Measurements from ENCODE around the gene DIP2C. TPM values are rescaled to one million over a fixed set of nuclear protein-coding genes. Genes with fewer than 3 reads are reported as not detected.

DIP2C gene
- total RNA-seq, 3 donors from 2014 or later: 17.1 to 48.2 (median 20.3) TPM

DNA sequence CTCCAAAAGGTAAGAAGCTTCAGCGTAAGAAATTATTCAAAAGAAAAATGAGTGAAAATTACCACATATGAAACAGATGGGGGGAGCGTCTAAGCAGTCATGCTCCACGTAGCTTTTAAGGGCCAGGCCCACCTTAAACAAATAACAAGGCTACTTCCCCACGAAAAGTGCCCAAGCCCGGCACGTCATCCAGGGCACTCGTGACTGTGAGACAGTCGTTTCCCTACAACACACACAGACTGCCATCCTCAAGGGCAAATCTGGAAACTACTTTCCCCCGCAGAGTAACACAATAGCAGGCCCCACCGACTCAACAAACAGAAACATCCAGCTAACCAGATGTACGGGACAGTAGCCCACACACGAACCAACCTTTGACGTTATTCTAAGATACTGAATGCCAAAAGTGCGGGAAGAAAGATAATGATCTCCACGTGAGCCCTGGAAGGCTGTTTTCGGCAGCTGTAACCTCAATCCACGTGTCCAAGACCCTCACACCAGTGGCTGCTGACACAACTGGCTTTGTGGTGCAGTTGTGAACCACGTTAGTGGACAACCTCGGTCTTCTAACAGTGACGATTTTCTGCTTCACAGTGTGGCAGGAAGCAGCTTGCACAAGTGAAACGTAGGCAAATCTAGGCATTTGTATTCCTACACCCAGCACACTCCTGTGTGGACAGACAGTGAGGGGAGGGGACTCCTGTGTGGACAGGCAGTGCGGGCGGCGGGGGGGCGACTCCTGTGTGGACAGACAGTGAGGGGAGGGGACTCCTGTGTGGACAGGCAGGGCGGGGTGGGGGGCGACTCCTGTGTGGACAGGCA, 302.5 kb downstream of the DIP2C start:
- H3K4me3 ChIP-seq: peak overlapping the region in 1 of 3 donors; percentile 21
- TF ChIP-seq POLR2A (IDR thresholded peaks at IDR 0.05) (no peak), POLR2AphosphoS5 (IDR thresholded peaks at IDR 0.05) (no peak)
- TF ChIP-seq, protein P1, sequence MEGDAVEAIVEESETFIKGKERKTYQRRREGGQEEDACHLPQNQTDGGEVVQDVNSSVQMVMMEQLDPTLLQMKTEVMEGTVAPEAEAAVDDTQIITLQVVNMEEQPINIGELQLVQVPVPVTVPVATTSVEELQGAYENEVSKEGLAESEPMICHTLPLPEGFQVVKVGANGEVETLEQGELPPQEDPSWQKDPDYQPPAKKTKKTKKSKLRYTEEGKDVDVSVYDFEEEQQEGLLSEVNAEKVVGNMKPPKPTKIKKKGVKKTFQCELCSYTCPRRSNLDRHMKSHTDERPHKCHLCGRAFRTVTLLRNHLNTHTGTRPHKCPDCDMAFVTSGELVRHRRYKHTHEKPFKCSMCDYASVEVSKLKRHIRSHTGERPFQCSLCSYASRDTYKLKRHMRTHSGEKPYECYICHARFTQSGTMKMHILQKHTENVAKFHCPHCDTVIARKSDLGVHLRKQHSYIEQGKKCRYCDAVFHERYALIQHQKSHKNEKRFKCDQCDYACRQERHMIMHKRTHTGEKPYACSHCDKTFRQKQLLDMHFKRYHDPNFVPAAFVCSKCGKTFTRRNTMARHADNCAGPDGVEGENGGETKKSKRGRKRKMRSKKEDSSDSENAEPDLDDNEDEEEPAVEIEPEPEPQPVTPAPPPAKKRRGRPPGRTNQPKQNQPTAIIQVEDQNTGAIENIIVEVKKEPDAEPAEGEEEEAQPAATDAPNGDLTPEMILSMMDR (IDR thresholded peaks at IDR 0.05): no peak
- no peaks in the 10 kb centered on the region for H3K4me1 ChIP-seq
- H3K9me3 ChIP-seq: no peaks in the 10 kb centered on the region
- no peaks in the 10 kb centered on the region for H3K27me3 ChIP-seq
- intact Hi-C loops (cut with DNase I; ENCODE audit: low total_unique reads): no loop called here
- peak overlapping the region in 1 of 2 donors; percentile 66 for H3K27ac ChIP-seq
- DNase-seq (ENCODE audit: low spot score in 2 of 2): no peak
- peaks cover 9% of the 10 kb centered on the region for H3K36me3 ChIP-seq

DNA sequence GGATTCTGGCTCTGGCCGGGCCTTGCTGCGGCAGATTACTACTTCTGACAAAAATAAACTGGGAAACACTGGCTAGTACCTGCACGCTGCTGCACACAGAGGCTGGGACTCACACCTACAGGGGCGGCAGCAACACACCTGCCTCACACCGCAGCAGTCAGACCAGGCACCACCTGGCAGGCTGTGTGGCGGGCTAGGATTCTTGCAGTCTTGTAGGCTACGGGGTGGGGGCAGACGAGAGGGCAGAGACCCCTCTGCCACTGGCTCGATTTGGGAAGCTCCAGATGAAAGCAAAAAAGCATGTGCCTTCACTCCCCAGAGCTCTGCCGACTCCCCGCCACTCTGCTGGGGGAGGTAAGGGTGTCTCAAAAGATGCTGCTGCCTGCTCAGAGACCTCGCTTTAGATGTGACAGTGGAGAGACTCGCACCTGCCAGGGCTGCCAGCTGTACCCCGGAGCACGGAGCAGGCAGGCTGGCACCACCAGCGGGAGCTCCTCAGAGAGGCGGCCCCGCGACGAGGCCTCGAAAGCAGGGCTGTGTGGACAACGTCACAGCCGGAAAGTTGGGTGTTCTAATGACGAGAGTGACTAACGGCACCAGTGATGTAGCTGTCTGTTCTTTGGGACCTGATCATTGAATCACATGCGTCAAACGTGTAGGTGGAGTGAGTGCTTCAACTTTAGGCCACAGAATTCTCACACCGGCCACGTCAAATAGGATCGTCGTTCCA, 303.7 kb downstream of the DIP2C start:
- Histone ChIP-seq H3K27me3 (no peaks in the 10 kb centered on the region), H3K4me1 (no peaks in the 10 kb centered on the region), H3K4me3 (peak overlapping the region in 1 of 3 donors; percentile 21), H3K9me3 (no peaks in the 10 kb centered on the region), H3K27ac (no peak overlapping the region), H3K36me3 (peaks cover 9% of the 10 kb centered on the region)
- intact Hi-C loops (cut with DNase I; ENCODE audit: low total_unique reads): no loop called here
- TF ChIP-seq, protein P1 (IDR thresholded peaks at IDR 0.05): no peak
- TF ChIP-seq POLR2A (IDR thresholded peaks at IDR 0.05) (no peak), POLR2AphosphoS5 (IDR thresholded peaks at IDR 0.05) (no peak)
- no peak for DNase-seq (ENCODE audit: low spot score in 2 of 2)

DNA sequence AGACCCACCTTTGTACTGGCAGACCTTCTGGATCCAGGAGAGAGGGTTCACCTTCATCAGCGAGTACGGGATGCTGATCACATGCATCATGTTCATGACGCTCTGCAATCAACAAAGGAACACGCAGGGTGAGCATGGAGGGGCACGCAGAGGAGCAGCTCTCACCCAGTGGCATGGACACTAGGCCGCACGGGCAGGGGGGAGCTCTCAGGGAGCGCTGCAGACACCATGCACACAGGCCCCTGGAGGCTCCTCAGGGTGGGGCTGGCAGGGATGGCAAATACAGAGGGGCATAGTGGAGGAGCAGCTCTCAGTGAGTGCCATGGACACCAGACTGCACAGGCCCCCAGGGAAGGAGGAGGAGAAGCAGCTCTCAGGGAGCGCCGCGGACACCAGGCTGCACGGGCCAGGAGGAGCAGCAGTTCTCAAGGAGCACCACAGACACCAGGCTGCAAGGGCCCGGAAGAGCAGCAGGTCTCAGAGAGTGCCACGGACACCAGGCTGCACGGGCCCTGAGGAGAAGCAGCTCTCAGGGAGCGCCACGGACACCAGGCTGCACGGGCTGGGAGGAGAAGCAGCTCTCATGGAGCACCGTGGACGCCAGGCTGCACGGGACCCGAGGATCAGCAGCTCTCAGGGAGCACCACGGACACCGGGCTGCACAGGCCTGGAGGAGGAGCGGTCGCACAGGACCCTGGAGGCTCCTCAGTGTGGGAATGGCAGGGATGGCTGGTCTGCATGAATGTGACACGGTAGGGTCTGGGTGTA, 304.7 kb downstream of the DIP2C start:
- TF ChIP-seq POLR2A (IDR thresholded peaks at IDR 0.05): no peak
- TF ChIP-seq, protein P1 (IDR thresholded peaks at IDR 0.05): no peak
- no peak for TF ChIP-seq POLR2AphosphoS5 (IDR thresholded peaks at IDR 0.05)
- Histone ChIP-seq H3K9me3 (no peaks in the 10 kb centered on the region), H3K4me1 (no peaks in the 10 kb centered on the region), H3K4me3 (no peak overlapping the region), H3K27ac (no peak overlapping the region), H3K36me3 (peaks cover 9% of the 10 kb centered on the region), H3K27me3 (no peaks in the 10 kb centered on the region)
- DNase-seq (ENCODE audit: low spot score in 2 of 2): no peak
- intact Hi-C loops (cut with DNase I; ENCODE audit: low total_unique reads): no loop called here

DNA sequence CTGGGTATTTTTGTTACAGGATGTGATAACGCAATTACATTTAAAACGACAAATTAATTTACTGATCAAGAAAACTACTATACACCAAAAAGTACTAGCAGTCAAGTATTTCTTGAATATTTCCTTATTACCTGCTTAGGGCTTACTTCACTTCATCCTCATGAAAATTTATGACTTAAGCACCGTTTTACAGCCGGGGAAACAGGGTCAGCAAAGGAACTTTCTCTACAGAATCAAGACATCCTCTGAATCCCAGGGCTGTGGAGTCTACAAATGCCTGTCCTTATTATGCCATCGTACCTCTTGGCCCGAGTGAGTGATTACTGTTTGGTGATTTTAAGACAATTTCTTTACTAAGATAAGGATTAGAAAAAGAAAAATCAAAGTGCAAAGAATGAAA, 305.9 kb downstream of the DIP2C start:
- Histone ChIP-seq H3K4me1 (no peaks in the 10 kb centered on the region), H3K27ac (no peak overlapping the region), H3K36me3 (peaks cover 9% of the 10 kb centered on the region), H3K4me3 (no peak overlapping the region), H3K9me3 (no peaks in the 10 kb centered on the region), H3K27me3 (no peaks in the 10 kb centered on the region)
- TF ChIP-seq POLR2A (IDR thresholded peaks at IDR 0.05) (no peak), POLR2AphosphoS5 (IDR thresholded peaks at IDR 0.05) (no peak)
- TF ChIP-seq, protein P1 (IDR thresholded peaks at IDR 0.05): no peak
- no peak for DNase-seq (ENCODE audit: low spot score in 2 of 2)
- intact Hi-C loops (cut with DNase I; ENCODE audit: low total_unique reads): no loop called here
